HG03108 (cell line): ENCODE measurements around the gene RETREG3.

Source experiments
- ATAC-seq: cut with Tn5 transposase; IDR thresholded peaks from one replicate; pipeline ENCODE4 v1.9.1; 2021; ENCODE audit warnings: moderate library complexity; ENCODE audit not compliant: unreplicated experiment

The RETREG3 gene

DNA sequence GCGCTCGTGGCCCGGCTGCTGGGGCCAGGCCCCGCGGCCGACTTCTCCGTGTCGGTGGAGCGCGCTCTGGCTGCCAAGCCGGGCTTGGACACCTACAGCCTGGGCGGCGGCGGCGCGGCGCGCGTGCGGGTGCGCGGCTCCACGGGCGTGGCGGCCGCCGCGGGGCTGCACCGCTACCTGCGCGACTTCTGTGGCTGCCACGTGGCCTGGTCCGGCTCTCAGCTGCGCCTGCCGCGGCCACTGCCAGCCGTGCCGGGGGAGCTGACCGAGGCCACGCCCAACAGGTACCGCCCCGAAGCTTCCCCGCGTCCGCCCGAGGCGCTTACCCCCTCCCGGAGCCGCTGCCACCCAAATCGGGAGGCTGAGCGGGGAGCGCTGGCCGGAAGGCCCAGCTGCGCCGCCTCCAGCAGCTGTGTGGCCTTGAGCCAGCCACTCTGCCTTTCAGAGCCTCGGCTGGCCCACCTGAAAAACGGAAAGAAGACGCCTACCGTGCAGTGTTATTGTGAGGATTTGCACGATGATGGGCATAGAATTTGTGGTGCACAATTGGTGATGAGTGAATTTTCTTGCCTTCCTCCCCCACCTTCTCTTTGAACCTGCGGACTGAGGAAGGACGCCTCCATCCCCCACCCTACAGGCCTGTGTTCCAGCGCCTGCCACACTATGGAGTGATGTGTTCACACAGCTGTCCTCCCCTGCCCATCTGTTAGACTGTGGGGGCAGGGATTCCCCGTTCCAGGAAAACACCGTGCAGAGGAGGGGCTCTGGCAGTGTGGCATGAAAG lies 72.6 kb downstream of the RETREG3 start:
- ATAC-seq = peak; percentile 65

DNA sequence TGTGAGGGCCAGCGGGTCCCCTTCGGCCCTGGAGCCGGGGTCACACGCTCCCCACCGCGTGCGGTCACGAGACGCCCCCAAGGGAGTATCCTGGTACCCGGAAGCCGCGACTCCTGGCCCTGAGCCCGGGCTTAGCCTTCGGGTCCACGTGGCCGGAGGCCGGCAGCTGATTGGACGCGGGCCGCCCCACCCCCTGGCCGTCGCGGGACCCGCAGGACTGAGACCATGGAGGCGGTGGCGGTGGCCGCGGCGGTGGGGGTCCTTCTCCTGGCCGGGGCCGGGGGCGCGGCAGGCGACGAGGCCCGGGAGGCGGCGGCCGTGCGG lies 73.2 kb downstream of the RETREG3 start, which contains the start of gene NAGLU:
TSS of gene NAGLU (plus strand) at position 194 of the 324 bp plus-strand sequence. CDS start at position 226, 32 bp downstream.
- peak; percentile 76 for ATAC-seq

DNA sequence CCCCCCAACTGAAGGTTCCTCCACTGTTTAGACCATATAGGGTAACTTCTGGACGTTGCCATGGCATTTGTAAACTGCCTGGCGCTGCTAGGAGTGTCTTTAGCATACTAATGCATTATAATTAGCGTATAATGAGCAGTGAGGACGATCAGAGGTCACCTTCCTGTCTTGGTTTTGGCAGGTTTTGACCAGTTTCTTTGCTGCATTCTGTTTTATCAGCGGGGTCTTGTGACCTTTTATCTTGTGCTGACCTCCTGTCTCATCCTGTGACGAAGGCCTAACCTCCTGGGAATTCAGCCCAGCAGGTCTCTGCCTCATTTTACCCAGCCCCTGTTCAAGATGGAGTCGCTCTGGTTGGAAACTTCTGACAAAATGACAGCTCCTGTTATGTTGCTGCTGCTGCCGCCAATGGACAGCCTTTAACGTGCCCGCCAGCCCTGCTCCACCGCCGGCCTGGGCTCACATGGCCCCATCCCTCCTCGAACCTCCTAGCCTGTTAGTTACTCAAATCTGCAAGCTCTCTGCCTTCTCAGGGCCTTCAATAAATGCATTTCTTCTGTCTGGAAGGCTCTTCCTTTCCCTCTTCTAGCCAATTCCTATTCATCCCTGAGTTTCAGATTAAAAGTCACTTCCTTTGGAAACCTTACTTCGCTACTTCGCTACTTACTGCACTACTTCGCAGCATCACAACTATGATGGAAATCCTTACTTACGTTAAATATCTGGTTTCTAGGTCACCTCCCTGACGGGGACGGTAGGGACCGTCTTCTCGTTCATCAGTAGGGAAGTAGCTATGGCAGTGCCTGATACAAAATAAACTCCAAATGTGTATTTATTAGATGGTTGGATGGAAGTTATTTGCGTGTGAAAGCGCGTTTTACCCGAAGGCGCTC lies 73.8 kb downstream of the RETREG3 start:
- ATAC-seq = no peak

DNA sequence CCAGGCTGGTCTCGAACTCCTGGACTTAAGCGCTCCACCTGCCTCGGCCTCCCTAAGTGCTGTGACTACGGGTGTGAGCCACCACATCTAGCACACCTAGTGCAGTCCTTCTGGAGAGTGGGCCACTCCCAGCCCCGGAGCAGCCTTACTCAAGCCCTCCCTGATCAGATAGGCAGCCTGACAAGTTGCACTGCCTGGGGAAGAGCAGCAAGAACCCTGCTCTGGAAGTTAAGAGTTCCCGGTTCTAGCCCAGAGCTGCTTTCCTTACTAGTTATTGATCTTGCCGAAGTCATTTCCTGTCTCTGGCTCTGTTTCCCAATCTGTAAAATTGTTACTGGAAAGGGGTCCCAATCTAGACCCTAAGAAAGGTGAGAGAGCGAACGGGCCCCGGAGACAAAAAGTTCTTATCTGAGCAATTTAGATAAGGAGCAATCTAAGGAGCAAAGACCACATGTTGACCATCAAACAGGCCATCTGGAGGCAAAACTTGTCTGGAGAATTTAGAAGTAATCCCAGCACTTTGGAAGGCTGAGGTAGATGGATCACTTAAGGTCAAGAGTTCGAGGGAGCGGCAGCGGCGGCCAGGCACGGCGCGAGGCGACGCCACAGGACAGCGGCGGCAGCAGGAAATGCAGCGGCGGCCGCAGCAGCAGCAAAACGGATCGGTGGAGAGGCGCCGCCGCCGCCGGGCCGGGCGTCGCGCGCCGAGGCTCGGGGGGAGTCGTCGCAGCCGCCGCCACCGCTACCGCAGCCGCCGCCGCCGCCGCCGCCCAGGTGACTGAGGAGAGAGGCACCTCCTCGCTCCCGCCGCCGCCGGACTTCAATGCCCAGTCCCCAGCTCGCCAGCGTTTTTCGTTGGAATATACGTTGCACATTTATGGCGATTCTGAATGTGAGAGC lies 77.5 kb downstream of the RETREG3 start:
- no peak for ATAC-seq

DNA sequence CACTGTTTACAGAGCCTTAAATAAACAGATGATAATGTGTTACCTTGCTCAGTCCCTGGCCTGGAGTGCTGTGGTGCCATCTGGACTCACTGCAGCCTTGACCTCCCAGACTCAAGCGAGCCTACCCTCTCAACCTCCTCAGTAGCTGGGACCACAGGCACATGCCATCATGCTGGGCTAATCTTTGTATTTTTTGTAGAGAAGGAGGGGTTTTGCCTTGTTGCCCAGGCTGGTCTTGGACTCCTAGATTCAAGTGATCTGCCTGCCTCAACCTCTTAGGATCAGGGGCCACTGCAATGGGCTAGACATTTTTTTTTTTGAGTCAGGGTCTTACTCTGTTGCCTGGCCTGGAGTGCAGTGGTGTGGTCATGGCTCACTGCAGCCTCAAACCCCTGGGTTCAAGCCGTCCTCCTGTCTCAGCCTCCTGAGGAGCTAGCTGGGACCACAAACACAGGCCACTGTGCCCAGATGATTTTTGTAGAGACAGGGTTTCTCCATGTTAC lies 78.2 kb downstream of the RETREG3 start:
- ATAC-seq = no peak
